Body of pancreas (tissue), 4 donors: ENCODE results near the gene MAP3K5.

Experiments
- CTCF ChIP-seq, 7 experiments: fragments of 450-650 bp in 4 of 7; fragments of 200-600 bp in 3 of 7; sonication (generic) in 3 of 7; IDR thresholded peaks; one replicate each; pipeline ENCODE4 v1.5.1; 2016 to 2019; ENCODE audit warnings: antibody characterized with exemption in 7 of 7
- POLR2A ChIP-seq, 3 donors: fragments of 450-650 bp; IDR thresholded peaks; one replicate each; pipeline ENCODE4 v1.6.1; 2016; ENCODE audit warnings: antibody characterized with exemption in 3 of 3, mild to moderate bottlenecking in 2 of 3

- no peak for TF ChIP-seq CTCF (IDR thresholded peaks at IDR 0.05)
- TF ChIP-seq POLR2A (IDR thresholded peaks at IDR 0.05): no peak
Measured at GRCh38 chr6:136586295-136586694, 206.0 kb downstream of the MAP3K5 start.
